Measurements from ENCODE around the gene METTL5.
"Not testable (repeated sequence)": the region's sequence is repeated elsewhere in the genome, so short reads cannot be mapped to it uniquely, and the experiment has no call there.

The METTL5 gene

DNA sequence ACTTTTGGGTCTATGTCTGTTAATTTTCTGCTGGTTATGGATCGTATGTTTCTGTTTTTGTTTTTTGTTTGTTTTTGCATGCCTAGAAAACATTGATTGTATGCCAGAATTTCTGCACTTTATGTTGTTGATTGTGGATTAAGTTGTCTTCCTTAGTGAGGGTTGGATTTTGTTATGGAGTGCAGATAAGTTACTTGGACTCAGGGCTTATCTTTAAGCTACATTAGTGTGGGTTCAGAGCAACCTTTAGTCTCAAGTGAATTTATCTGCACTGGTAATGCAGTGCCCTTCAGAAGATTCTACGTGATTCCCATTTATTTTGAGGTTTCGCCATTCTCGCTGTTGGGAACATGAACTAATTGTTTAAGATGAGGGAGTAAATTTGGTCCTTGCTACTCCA, 35.4 kb upstream of the METTL5 start:
- ATAC-seq (ENCODE audit: insufficient read depth, low read depth), result no peak

DNA sequence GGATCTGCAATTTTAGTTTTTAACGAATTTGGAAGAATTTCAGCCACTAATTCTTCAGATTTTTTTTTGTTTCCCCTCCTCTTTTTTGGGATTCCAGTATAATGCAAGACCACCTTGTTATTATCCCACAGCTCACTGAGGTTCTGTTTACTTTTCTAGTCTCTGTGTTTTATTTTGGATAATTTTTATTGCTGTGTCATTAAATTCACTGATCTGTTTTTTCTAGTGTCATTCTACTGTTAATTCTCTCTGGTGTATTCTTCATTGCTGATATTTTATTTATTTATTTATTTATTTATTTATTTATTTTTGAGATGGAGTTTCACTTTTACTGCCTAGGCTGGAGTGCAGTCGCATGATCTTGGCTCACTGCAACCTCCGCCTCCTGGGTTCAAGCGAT, 34.7 kb upstream of the METTL5 start:
- no peak overlapping the region for H3K9ac ChIP-seq (ENCODE audit: low read depth, low read length)
- 0 out of 2 replicates have a peak, but pooled peaks cover 4% of the 10 kb centered on the region for H4K20me1 ChIP-seq (ENCODE audit: insufficient read depth, low read length)
- no peaks in the 10 kb centered on the region for H3K36me3 ChIP-seq (ENCODE audit: insufficient read depth, low read length)
- DNase-seq (no peak), ATAC-seq (ENCODE audit: insufficient read depth, low read depth) (no peak)
- peaks cover 52% of the 10 kb centered on the region for H3K79me2 ChIP-seq (ENCODE audit: insufficient read depth, low read length)
- H3K4me3 ChIP-seq (ENCODE audit: low read depth in 1 of 2, low read length in 2 of 2), result no peak overlapping the region
- H3K4me1 ChIP-seq (ENCODE audit: insufficient read depth, low read length), result no peaks in the 10 kb centered on the region
- H3K9me3 ChIP-seq (ENCODE audit: insufficient read depth, low read length, severe bottlenecking), result no peaks in the 10 kb centered on the region
- H2AFZ ChIP-seq (ENCODE audit: low read depth, low read length), result no peak overlapping the region
- no peaks in the 10 kb centered on the region for H3K27me3 ChIP-seq (ENCODE audit: insufficient read depth, low read length, poor library complexity)
- no peak overlapping the region for H3K4me2 ChIP-seq (ENCODE audit: insufficient read depth, low read length)
- no peak for TF ChIP-seq EZH2 (IDR thresholded peaks at IDR 0.05; ENCODE audit: borderline replicate concordance, low read depth, low read length, severe bottlenecking)
- no peak for TF ChIP-seq CTCF (IDR thresholded peaks at IDR 0.05; ENCODE audit: borderline replicate concordance, extremely low read depth, low read length, poor library complexity, severe bottlenecking)
- H3K27ac ChIP-seq (ENCODE audit: low read length), result no peak overlapping the region

More for the DNA sequence above, 35.4 kb upstream of the METTL5 start:
- Histone ChIP-seq H3K9ac (ENCODE audit: low read depth, low read length) (no peak overlapping the region), H3K4me3 (ENCODE audit: low read depth in 1 of 2, low read length in 2 of 2) (no peak overlapping the region), H3K27ac (ENCODE audit: low read length) (no peak overlapping the region), H3K4me2 (ENCODE audit: insufficient read depth, low read length) (no peak overlapping the region), H3K36me3 (ENCODE audit: insufficient read depth, low read length) (no peaks in the 10 kb centered on the region), H3K4me1 (ENCODE audit: insufficient read depth, low read length) (no peaks in the 10 kb centered on the region), H3K9me3 (ENCODE audit: insufficient read depth, low read length, severe bottlenecking) (no peaks in the 10 kb centered on the region), H4K20me1 (ENCODE audit: insufficient read depth, low read length) (peaks cover 4% of the 10 kb centered on the region; the same call in 1 of the 2 replicates), H2AFZ (ENCODE audit: low read depth, low read length) (no peak overlapping the region), H3K79me2 (ENCODE audit: insufficient read depth, low read length) (peaks cover 56% of the 10 kb centered on the region), H3K27me3 (ENCODE audit: insufficient read depth, low read length, poor library complexity) (no peaks in the 10 kb centered on the region)
- TF ChIP-seq CTCF (IDR thresholded peaks at IDR 0.05; ENCODE audit: borderline replicate concordance, extremely low read depth, low read length, poor library complexity, severe bottlenecking) (no peak), EZH2 (IDR thresholded peaks at IDR 0.05; ENCODE audit: borderline replicate concordance, low read depth, low read length, severe bottlenecking) (no peak)
- no peak for DNase-seq

DNA sequence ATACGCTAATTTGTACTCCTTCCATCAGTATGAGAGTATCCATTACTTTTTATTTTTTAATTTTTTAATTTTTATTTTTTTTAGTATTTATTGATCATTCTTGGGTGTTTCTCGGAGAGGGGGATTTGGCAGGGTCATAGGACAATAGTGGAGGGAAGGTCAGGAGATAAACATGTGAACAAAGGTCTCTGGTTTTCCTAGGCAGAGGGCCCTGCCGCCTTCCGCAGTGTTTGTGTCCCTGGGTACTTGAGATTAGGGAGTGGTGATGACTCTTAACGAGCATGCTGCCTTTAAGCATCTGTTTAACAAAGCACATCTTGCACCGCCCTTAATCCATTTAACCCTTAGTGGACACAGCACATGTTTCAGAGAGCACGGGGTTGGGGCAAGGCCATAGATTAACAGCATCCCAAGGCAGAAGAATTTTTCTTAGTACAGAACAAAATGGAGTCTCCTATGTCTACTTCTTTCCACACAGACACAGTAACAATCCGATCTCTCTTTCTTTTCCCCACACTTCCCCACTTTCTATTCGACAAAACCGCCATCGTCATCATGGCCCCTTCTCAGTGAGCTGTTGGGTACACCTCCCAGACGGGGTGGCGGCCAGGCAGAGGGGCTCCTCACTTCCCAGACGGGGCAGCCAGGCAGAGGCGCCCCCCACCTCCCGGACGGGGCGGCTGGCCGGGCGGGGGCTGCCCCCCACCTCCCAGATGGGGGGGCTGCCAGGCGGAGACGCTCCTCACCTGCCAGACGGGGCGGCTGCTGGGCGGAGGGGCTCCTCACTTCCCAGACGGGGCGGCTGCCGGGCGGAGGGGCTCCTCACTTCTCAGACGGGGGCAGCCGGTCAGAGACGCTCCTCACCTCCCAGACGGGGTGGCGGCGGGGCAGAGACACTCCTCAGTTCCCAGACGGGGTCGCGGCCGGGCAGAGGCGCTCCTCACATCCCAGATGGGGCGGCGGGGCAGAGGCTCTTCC, 30.9 kb upstream of the METTL5 start:
- H3K27ac ChIP-seq (ENCODE audit: low read length); H3K36me3 ChIP-seq (ENCODE audit: insufficient read depth, low read length); H3K4me3 ChIP-seq (ENCODE audit: low read depth in 1 of 2, low read length in 2 of 2); H3K27me3 ChIP-seq (ENCODE audit: insufficient read depth, low read length, poor library complexity); H4K20me1 ChIP-seq (ENCODE audit: insufficient read depth, low read length); H3K4me1 ChIP-seq (ENCODE audit: insufficient read depth, low read length); H3K9me3 ChIP-seq (ENCODE audit: insufficient read depth, low read length, severe bottlenecking); H3K4me2 ChIP-seq (ENCODE audit: insufficient read depth, low read length); DNase-seq; H2AFZ ChIP-seq (ENCODE audit: low read depth, low read length); H3K9ac ChIP-seq (ENCODE audit: low read depth, low read length); ATAC-seq (ENCODE audit: insufficient read depth, low read depth): not testable (repeated sequence)
- peaks cover 44% of the 10 kb centered on the region for H3K79me2 ChIP-seq (ENCODE audit: insufficient read depth, low read length)

DNA sequence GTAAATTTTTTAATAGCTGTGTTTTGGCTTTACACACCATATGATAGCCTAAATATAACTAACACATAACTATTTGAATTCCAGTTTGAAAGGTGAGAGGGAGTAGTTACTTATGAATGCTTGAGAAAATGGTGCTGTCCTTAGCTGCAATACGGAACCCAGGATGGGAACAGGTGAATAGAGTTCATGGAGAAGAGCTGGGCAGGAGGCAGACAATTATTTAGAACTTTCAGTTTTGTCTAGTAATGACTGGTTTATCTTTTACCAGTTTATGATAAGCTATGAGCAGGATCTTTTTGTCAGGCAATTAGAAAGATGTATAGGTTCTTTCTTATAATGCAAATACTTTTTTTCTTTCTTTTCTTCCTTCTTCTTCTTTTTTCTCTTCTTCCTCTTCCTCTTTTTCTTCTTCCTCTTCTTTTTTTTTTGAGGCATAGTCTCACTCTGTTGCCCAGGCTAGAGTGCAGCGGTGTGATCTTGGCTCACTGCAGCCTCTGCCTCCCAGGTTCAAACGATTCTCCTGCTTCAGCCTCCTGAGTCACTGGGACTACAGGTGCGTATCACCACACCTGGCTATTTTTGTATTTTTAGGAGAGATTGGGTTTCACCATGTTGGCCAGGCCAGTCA, 28.4 kb upstream of the METTL5 start:
- no peaks in the 10 kb centered on the region for H3K27me3 ChIP-seq (ENCODE audit: insufficient read depth, low read length, poor library complexity)
- peaks cover 11% of the 10 kb centered on the region; the same call in 1 of the 2 replicates for H4K20me1 ChIP-seq (ENCODE audit: insufficient read depth, low read length)
- no peak overlapping the region for H3K4me2 ChIP-seq (ENCODE audit: insufficient read depth, low read length)
- no peaks in the 10 kb centered on the region for H3K9me3 ChIP-seq (ENCODE audit: insufficient read depth, low read length, severe bottlenecking)
- DNase-seq (no peak), ATAC-seq (ENCODE audit: insufficient read depth, low read depth) (no peak)
- H3K36me3 ChIP-seq (ENCODE audit: insufficient read depth, low read length), result peaks cover 7% of the 10 kb centered on the region
- TF ChIP-seq EZH2 (IDR thresholded peaks at IDR 0.05; ENCODE audit: borderline replicate concordance, low read depth, low read length, severe bottlenecking) (no peak), CTCF (IDR thresholded peaks at IDR 0.05; ENCODE audit: borderline replicate concordance, extremely low read depth, low read length, poor library complexity, severe bottlenecking) (no peak)
- H2AFZ ChIP-seq (ENCODE audit: low read depth, low read length), result no peak overlapping the region
- no peak overlapping the region for H3K4me3 ChIP-seq (ENCODE audit: low read depth in 1 of 2, low read length in 2 of 2)
- peaks cover 47% of the 10 kb centered on the region for H3K79me2 ChIP-seq (ENCODE audit: insufficient read depth, low read length)
- H3K4me1 ChIP-seq (ENCODE audit: insufficient read depth, low read length), result peaks cover 18% of the 10 kb centered on the region
- no peak overlapping the region for H3K9ac ChIP-seq (ENCODE audit: low read depth, low read length)
- no peak overlapping the region for H3K27ac ChIP-seq (ENCODE audit: low read length)

Data from DND-41 (cell line).